Stimulated activated CD8-positive, alpha-beta memory T cell treated with anti-CD3 and anti-CD28 coated beads, Interleukin-4, amount 100 ng/mL, for 1 hour (primary cell): ENCODE measurements around the gene GRB7.
A peak's percentile ranks its signal among the peaks of the same experiment; 100 is the strongest.
"Not testable (repeated sequence)": the region's sequence is repeated elsewhere in the genome, so short reads cannot be mapped to it uniquely, and the experiment has no call there.

Experiments
- DNase-seq, 2 donors: peaks; one replicate each; pipeline ENCODE4 v3.0.0-alpha.2; 2020; ENCODE audit warnings: low read depth in 2 of 2, low spot score in 1 of 2

GRB7 gene

GRCh38 chr17:39750131-39751015 is 12.6 kb downstream of the GRB7 start:
- DNase-seq = no peak

GRCh38 chr17:39751016-39751543 is 13.3 kb downstream of the GRB7 start:
- DNase-seq = no peak

GRCh38 chr17:39751637-39752036 is 13.9 kb downstream of the GRB7 start:
- no peak for DNase-seq

DNA sequence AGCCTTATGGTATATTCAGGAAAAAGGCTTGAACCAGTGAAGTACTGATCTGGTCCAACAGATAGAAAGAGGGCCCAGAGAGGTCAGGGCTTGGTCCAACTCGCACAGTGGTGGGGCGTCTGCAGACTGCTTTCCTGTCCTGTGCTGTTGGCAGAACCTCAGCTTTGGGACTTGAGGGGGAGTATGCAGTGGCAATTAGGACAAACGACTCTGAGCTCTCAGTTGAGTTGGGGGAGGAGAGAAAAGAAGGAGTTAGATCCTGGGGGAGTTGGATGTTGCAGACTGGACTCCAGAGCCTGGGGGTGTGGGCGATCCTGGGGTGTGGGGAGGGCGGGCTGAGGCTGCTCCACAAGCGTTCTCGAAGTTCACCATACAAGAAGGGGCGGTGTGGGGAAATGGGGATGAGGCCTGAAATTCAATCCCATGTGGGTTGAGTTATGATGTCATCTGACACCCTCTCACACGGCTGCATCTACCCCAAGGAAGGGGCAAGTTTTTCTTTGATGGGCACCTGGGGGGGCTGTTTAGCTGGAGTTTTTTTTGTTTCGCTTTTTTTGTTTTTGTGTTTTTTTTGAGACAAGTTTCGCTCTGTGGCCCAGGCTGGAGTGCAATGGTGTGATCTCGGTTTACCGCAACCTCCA is 14.6 kb downstream of the GRB7 start:
- DNase-seq = no peak

DNA sequence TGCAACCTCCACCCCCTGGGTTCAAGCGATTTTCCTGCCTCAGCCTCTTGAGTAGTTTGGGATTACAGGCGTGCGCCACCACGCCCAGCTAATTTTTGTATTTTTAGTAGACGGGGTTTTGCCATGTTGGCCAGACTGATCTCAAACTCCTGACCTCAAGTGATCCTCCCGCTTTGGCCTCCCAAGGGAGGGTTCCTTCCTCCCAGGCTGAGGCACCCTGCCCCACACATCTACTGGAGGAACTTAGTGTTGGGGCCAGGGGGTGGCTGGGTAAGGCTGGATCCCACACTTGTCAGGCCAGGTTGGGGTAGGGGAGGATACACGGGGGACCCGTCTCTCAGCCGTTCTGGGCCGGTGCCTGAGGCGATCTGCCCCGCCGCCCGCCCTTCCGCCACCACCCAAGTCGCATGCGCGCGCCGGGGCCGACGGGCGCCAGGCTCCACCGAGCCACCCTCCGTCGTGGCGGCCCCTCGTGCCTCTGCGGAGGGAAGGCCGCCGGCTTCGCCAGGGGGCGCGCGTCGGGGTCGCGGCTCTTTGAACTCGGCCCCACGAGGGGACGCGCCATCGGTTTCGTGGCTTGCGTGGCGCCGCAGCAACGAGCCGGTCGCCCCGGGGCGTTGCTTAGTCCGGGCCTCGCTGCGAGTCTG is 15.9 kb downstream of the GRB7 start:
- DNase-seq = peak; percentile 50 to 54

DNA sequence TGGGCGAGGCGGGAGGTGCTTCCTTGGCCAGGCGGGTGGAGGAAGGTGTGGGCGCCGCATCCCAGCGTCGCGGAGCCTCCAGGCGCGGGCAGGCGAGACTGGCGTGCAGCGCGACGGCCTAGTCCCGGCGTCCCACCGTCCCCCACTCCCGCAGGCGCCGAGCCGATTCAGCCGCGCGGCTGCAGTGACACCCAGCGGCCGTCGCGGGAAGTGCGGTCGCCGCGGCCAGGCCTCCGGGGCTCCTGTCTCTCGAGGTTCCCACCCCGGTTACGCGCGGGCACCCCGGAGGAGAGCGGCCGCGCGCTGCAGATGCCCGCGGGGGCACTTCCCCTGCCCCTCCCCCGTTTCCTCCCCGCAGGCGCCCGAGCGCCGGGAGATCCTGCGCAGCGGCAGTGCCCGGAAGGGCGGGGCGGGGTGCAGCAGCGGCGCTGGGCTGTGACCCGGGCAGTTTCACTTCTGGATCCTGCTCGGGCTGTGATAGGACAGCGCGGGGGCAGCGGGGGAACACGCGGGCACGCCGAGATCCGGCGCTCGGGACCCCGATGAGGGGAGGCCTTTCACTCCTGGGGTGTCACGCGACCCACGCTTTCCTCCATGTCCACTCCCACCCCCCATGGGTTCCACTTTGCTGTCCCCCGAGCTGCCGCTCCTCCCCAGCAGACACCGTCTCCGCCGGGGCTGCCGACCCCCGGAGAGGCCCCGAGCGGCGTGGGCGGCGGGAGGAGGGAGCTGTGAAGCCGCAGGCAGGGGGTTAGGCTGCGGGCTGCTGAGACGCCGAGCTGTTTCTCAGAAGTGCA is 16.6 kb downstream of the GRB7 start:
- DNase-seq = peak; percentile 88 to 94

DNA sequence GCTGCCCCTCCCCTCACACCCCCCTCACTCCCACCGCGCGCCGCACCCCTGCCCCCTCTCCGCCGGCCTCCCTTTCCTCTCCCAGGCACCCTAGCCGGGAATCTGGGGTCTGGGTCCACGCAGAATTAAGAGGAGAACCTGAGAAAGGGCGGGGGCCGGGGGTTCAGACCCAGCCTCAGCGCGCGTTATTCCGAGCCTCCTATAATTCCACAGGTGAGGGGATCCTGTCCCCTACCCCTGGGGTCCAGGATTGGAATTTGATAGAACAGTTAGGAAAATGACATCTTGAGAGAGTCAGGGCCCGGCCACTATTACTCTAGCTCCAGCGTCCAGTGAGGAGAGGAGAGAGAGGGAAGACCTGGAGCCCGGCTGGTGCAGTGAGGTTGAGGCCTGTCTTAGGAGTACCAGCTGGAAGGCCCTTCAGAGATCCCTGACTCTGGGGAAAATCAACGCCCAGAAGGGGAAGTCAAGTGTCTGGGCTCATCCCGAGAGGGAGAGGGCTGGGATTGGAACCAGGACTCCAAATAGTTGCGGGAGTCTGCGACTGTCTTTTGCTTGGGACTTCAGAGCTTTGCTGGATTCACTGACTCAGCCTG is 17.3 kb downstream of the GRB7 start:
- DNase-seq = no peak

DNA sequence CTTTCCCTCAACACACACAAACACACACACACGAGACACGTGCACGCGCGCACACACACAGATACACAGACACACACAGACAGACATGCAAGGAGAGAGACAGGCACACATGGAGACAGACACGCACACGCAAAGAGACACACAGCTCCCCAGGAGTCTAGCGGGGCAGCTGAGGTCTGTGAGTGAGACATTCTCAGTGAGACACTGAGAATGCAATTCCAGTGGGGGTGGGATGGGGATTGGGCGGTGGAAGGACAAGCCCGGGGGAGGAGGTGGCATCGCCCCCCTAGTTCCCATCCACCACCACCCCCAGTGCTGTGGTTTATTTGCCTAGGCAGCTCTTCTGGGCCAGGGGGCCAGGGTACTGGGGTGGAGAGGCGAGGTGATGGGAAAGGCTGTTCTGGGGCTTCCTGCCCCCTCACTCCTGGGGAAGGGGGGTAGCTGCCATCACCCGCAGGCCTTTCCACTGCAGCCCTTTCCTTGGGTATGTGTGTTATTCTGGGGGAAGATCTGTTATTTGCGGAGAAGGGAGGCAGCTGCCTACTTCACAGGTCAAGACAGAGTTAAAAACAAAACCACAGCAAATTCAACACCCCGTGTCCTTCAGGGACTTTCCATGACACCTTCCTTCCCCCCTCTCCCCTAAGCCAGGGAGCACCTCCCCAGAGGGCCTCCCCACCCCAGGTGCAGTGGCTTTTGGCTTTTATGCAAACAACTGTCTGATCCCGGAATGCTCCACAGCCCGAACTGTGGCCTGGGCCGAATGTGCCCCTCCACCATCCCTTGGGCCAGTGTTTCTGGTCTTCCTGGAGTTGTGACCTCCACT is 18.0 kb downstream of the GRB7 start:
- no peak for DNase-seq

- DNase-seq = no peak
Measured at GRCh38 chr17:39756380-39757079, 18.8 kb downstream of the GRB7 start.

GRCh38 chr17:39757176-39757662 is 19.5 kb downstream of the GRB7 start:
- DNase-seq = no peak

DNA sequence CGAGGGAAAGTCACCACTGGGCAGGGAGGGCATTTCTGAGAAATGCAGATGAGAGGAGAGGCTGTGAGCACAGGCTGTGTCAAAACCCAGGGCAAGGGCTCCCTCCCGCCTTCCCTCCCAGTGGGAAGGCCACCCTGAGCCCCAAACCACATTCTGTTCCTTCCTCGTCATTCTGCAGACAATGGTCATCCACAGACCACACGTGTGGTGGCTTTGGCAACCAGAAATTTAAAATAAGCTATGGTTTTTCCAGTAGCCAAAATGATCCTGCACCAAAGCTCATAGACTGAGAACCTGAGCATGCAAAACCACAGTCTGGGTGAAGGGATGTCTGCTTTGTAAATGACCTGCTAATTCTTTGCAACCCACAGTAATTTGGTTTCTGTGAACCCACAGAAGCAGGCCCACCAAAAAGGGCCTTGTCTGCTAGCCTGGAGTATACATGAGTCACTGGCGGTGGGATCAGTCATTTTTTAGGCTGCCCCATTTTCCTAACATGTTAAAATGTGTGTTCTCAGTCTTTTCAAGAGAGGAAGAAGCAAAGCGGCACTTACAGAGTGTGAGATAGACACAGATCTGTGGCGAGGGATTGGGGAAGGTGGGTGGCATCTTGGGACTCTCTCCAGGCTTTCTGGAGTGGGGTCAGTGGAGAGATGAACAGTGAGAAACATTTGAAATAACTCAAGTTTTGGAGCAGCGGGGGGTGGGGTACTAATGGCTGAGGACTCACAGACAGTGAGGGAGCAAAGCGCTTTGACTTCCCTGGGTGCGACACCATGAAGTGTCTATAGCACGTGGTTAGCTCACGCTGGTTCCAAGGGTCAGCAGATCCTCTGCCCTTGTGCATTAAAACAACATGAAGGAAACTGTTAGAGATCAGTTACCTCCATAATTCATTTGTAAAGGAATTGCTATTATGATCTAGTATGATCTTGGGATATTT is 20.5 kb downstream of the GRB7 start:
- DNase-seq = no peak

GRCh38 chr17:39759204-39759603 is 21.5 kb downstream of the GRB7 start:
- no peak for DNase-seq

GRCh38 chr17:39761861-39762496 is 24.2 kb downstream of the GRB7 start:
- DNase-seq = no peak

DNA sequence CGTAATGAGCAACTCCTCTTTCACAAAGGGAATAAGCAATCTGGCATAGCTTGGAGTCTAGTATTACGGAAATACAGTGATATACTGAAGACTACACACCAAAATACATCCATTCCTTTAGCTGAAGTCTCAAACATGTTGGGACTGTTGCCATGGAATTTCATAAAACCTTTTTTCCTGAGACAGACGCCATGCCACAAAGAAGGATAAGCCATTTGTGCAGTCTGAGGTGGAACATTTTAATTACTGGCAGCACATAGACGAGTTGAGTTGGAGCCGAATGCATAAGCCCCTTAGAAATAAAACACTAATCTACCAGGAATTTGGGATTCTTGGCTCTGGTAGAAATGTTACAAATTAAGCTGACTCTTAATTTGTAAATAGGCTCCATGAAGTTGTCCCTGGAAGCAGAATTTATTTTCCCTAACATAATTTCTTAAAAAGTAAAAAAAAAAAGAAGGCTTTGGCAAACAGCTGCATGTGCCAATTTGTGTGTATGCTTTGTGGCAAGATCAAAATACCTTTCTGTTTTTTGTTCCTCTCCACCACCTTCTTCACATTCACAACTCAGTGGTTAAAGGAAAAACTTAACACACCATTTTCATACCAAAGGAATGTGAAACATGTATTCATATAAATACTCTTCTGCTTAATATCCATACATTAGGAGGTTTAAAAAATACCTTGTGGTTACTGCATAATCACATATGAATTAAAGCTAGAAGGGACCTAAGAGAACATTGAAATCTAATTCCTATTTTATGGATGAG is 25.5 kb downstream of the GRB7 start:
- no peak for DNase-seq

GRCh38 chr17:39764171-39764570 is 26.4 kb downstream of the GRB7 start:
- not testable (repeated sequence) for DNase-seq

GRCh38 chr17:39765175-39765574 is 27.4 kb downstream of the GRB7 start:
- no peak for DNase-seq

DNA sequence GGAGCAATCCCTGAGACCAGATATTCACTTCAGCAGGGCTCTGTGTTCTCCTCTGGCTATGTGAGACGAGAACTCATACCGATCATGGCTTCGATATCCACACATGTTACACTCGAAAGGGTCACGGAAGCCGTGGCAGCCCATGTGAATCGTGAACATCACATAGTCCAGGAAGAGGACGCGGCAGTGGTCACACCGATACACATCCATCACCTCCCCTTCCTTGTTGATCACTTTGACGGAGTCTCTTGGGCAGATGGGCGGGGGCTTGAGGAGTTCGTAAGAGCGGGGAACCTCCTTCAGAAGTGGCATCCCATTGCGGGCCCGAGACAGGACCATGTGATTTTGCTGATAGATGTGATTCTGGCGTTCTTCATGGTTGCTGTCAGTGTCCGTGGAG is 28.0 kb downstream of the GRB7 start:
- no peak for DNase-seq
